Neural crest cell (in vitro differentiated cells): ENCODE measurements around the gene WDR35. TPM values are rescaled to one million over a fixed set of nuclear protein-coding genes. Genes with fewer than 3 reads are reported as not detected.

Experiments
- DNase-seq: peaks from one replicate; pipeline ENCODE4 v3.0.0; 2021; ENCODE audit warnings: low read depth, mixed read lengths, low spot score
- H3K27ac Mint-ChIP-seq: one replicate; pipeline ENCODE4 v1.8.0; 2021; ENCODE audit warnings: mild to moderate bottlenecking, mixed read lengths; ENCODE audit not compliant: unreplicated experiment
- H3K27me3 Mint-ChIP-seq: 2 replicates; pipeline ENCODE4 v1.8.0; 2021; ENCODE audit warnings: low read depth, mild to moderate bottlenecking, mixed read lengths
- H3K36me3 Mint-ChIP-seq: 2 replicates; pipeline ENCODE4 v1.8.0; 2021; ENCODE audit warnings: low read depth, mild to moderate bottlenecking, mixed read lengths
- H3K4me1 Mint-ChIP-seq: 2 replicates; pipeline ENCODE4 v1.8.0; 2021; ENCODE audit warnings: mixed read lengths
- H3K4me3 Mint-ChIP-seq: one replicate; pipeline ENCODE4 v1.8.0; 2021; ENCODE audit warnings: mild to moderate bottlenecking, mixed read lengths
- H3K9me3 Mint-ChIP-seq: 2 replicates; pipeline ENCODE4 v1.8.0; 2021; ENCODE audit warnings: mixed read lengths
- total RNA-seq: library from RNA; stranded (reverse); gene quantifications from 2 replicates; pipeline ENCODE4 v1.2.1, GENCODE V29; 2021
- TF ChIP-seq, protein P1 (sequence below): fragments of 200-600 bp; sonication (generic); conservative IDR thresholded peaks from 2 replicates; pipeline ENCODE4 v1.5.0; 2021; ENCODE audit warnings: antibody characterized with exemption, mild to moderate bottlenecking

The WDR35 gene
- total RNA-seq, 1 donor from 2014 or later = 19.4 TPM

DNA sequence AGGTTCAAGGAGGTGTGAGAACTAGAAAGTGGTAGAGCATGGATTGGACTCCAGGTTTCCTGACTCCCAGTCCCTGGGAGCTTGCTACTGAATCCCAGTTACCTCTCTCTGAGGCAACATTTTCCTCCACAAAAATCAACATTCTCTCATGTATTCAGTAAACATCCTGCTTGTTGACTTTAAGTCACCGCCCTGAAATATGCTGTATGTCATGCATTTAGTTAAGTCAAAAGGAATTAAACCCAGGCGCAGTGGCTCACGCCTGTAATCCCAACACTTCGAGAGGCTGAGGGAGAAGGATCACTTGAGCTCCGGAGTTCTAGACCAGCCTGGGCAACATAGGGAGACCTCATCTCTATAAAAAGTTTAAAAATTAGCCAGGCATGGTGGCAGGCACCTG, 18.8 kb upstream of the WDR35 start:
- H3K27me3 Mint-ChIP-seq = peaks cover 44% of the 10 kb centered on the region
- H3K4me3 Mint-ChIP-seq = no peak overlapping the region
- no peaks in the 10 kb centered on the region for H3K36me3 Mint-ChIP-seq
- peaks cover 13% of the 10 kb centered on the region for H3K4me1 Mint-ChIP-seq
- H3K9me3 Mint-ChIP-seq = no peaks in the 10 kb centered on the region
- DNase-seq = no peak
- H3K27ac Mint-ChIP-seq = no peak overlapping the region
- TF ChIP-seq, protein P1, sequence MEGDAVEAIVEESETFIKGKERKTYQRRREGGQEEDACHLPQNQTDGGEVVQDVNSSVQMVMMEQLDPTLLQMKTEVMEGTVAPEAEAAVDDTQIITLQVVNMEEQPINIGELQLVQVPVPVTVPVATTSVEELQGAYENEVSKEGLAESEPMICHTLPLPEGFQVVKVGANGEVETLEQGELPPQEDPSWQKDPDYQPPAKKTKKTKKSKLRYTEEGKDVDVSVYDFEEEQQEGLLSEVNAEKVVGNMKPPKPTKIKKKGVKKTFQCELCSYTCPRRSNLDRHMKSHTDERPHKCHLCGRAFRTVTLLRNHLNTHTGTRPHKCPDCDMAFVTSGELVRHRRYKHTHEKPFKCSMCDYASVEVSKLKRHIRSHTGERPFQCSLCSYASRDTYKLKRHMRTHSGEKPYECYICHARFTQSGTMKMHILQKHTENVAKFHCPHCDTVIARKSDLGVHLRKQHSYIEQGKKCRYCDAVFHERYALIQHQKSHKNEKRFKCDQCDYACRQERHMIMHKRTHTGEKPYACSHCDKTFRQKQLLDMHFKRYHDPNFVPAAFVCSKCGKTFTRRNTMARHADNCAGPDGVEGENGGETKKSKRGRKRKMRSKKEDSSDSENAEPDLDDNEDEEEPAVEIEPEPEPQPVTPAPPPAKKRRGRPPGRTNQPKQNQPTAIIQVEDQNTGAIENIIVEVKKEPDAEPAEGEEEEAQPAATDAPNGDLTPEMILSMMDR = no peak

DNA sequence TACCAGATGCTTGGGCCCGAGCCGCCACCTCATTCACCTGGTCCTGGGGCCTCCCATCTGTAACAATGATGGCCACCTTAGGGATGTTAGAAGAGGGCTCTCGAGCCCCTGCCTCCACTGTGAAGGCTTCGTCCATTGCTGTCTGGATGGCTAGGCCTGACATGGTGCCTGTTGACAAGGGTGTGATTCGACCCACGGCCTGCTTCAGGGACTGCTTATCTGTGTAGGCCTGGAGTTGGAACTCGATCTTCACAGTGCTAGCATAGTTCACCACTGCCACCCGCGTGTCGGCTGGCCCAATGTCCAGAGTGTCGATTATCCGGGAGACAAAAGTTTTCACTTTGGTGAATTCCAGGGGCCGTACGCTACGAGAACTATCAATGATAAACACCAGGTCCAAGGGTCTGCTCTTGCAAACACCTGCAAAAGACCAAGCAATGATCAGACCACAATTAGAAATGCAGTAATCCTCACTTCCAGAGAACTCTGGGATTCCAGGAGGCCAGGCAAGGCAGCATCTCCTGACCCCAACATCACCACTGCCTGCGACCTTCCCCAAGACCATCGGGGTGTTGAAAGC, 16.1 kb upstream of the WDR35 start:
- Mint-ChIP-seq H3K36me3 (no peaks in the 10 kb centered on the region), H3K4me3 (no peak overlapping the region), H3K4me1 (no peaks in the 10 kb centered on the region), H3K9me3 (no peaks in the 10 kb centered on the region), H3K27me3 (peaks cover 22% of the 10 kb centered on the region), H3K27ac (no peak overlapping the region)
- DNase-seq = no peak
- TF ChIP-seq, protein P1 = no peak

DNA sequence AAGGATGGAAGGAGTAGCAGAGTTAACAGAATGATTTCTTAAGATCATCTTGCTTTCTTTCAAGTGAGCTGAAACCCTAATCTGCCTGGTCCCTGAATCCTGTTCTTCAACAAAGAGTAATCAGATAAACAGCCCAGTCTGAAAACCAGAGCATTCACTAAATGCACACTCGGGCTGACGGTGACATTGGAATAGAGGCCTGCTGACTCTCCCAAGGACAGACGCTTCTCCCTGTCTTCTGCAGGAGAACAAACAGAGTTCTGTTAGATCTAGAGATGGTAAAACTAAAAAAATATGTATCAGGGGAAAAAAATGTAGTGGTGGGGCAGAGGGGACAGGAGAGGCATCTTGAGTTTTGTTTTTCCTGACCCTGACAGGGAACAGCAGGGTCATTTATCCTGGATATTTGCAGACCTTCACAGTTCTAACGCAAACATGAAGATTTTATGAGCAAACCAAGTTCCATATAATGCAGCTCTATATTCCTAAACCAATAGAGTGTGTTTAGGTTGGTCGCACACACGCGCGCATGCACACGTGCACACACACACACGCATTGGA, 15.2 kb upstream of the WDR35 start:
- DNase-seq = no peak
- H3K4me1 Mint-ChIP-seq = no peaks in the 10 kb centered on the region
- no peak overlapping the region for H3K27ac Mint-ChIP-seq
- no peaks in the 10 kb centered on the region for H3K9me3 Mint-ChIP-seq
- H3K27me3 Mint-ChIP-seq = peaks cover 14% of the 10 kb centered on the region
- no peak overlapping the region for H3K4me3 Mint-ChIP-seq
- TF ChIP-seq, protein P1 = no peak
- no peaks in the 10 kb centered on the region for H3K36me3 Mint-ChIP-seq

DNA sequence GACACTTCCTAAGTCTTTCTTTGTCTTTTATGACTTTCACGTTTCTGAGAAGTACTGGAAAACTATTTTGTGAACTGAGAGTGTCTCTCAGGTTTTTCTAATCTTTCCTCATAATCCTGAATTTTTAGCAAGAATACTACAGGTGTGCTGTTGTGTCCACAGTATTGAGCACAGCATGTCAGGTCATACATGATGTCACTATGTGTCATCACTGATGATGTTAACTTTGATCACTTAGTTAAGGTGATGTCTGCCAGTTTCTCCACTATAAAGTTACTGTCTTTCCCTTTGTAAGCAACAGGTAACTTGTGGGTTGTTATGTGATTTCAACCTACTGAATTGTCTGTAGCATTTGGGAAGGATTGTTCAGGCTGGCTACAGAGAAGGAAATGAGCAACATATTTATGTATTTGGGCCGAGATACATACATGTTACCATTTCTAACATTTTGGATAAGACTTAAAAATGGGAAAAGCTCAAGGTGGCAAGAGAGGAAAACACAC, 11.5 kb upstream of the WDR35 start:
- TF ChIP-seq, protein P1 = no peak
- no peaks in the 10 kb centered on the region for H3K9me3 Mint-ChIP-seq
- no peak for DNase-seq
- H3K27ac Mint-ChIP-seq = no peak overlapping the region
- no peaks in the 10 kb centered on the region for H3K27me3 Mint-ChIP-seq
- H3K36me3 Mint-ChIP-seq = no peaks in the 10 kb centered on the region
- H3K4me1 Mint-ChIP-seq = no peaks in the 10 kb centered on the region
- no peak overlapping the region for H3K4me3 Mint-ChIP-seq

DNA sequence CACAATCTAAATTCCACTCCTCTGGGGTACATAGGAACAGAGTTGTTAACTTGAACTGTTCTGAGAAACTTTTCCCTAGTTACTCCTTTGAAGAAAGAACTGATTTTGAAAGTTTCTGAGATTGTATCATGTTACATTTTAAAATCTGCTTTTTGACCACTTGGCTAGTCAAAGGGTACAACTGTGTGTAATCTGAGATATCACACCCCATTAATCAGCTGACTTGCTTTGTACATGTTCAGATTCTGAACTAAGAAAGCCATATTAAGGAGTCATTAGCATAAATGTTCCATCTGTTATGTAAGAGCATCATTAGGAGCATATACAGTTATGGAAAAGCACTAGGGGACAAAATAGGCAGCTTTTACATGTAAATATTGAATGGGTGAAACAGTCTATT, 3.8 kb upstream of the WDR35 start:
- H3K4me1 Mint-ChIP-seq = peaks cover 20% of the 10 kb centered on the region
- no peak for DNase-seq
- H3K27ac Mint-ChIP-seq = no peak overlapping the region
- H3K36me3 Mint-ChIP-seq = no peaks in the 10 kb centered on the region
- H3K4me3 Mint-ChIP-seq = no peak overlapping the region
- no peaks in the 10 kb centered on the region for H3K9me3 Mint-ChIP-seq
- H3K27me3 Mint-ChIP-seq = peaks cover 17% of the 10 kb centered on the region
- TF ChIP-seq, protein P1 = no peak
